Mucosa of stomach (tissue), 1 donor: Measurements from ENCODE around the gene APBB2.

Experiments
- H3K27me3 ChIP-seq: one replicate; pipeline ENCODE4 v1.7.0; 2013; ENCODE audit warnings: mild to moderate bottlenecking, low read length; ENCODE audit not compliant: control insufficient read depth, insufficient read depth
- H3K36me3 ChIP-seq: one replicate; pipeline ENCODE4 v1.7.0; 2013; ENCODE audit warnings: low read length; ENCODE audit not compliant: control insufficient read depth, insufficient read depth
- H3K4me1 ChIP-seq: one replicate; pipeline ENCODE4 v1.7.0; 2013; ENCODE audit warnings: mild to moderate bottlenecking, low read length; ENCODE audit not compliant: control insufficient read depth, insufficient read depth
- H3K4me3 ChIP-seq: one replicate; pipeline ENCODE4 v1.7.0; 2013; ENCODE audit warnings: low read length
- H3K9ac ChIP-seq: one replicate; pipeline ENCODE4 v1.7.0; 2013; ENCODE audit warnings: mild to moderate bottlenecking, low read length, moderate library complexity
- H3K9me3 ChIP-seq: one replicate; pipeline ENCODE4 v1.7.0; 2013; ENCODE audit warnings: mild to moderate bottlenecking, low read length, moderate library complexity; ENCODE audit not compliant: control insufficient read depth
- donor health status: Pancreatic carcinoma.

Gene APBB2

GRCh38 chr4:40846532-40846931 lies 367.8 kb downstream of the APBB2 start:
- Histone ChIP-seq H3K4me1 (no peaks in the 10 kb centered on the region), H3K4me3 (no peak overlapping the region), H3K9ac (no peak overlapping the region), H3K27me3 (no peaks in the 10 kb centered on the region), H3K36me3 (no peaks in the 10 kb centered on the region), H3K9me3 (no peaks in the 10 kb centered on the region)

- H3K4me3 ChIP-seq = no peak overlapping the region
- no peaks in the 10 kb centered on the region for H3K27me3 ChIP-seq
- no peaks in the 10 kb centered on the region for H3K4me1 ChIP-seq
- no peaks in the 10 kb centered on the region for H3K9me3 ChIP-seq
- no peaks in the 10 kb centered on the region for H3K36me3 ChIP-seq
- no peak overlapping the region for H3K9ac ChIP-seq
Observed at GRCh38 chr4:40845154-40845835, 369.0 kb downstream of the APBB2 start.

DNA sequence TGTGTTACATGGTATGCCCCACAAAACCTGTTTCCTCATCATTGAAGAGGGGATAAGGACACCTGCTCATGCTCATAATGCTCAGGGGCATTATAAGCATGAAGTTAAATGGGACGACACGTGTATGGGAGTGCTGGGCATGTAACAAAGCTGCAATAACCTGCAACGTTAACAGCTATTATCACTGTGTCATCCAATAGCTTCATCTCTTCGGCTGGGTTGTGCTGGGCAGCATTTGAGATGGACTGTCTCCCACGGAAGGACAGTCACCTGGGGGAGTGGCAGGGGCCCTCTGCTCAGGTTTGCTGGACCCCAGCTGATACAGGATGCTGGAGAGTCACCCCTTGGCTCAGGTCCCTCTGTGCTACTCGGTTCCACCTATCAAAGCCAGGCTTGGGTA lies 370.1 kb downstream of the APBB2 start:
- Histone ChIP-seq H3K27me3 (no peaks in the 10 kb centered on the region), H3K4me1 (no peaks in the 10 kb centered on the region), H3K9me3 (no peaks in the 10 kb centered on the region), H3K4me3 (no peak overlapping the region), H3K9ac (no peak overlapping the region), H3K36me3 (no peaks in the 10 kb centered on the region)

- no peaks in the 10 kb centered on the region for H3K4me1 ChIP-seq
- no peaks in the 10 kb centered on the region for H3K9me3 ChIP-seq
- no peaks in the 10 kb centered on the region for H3K36me3 ChIP-seq
Observed at GRCh38 chr4:40843696-40844095, 370.6 kb downstream of the APBB2 start.

GRCh38 chr4:40842725-40843423 lies 371.5 kb downstream of the APBB2 start:
- Histone ChIP-seq H3K9me3 (no peaks in the 10 kb centered on the region), H3K27me3 (no peaks in the 10 kb centered on the region), H3K4me1 (no peaks in the 10 kb centered on the region), H3K36me3 (no peaks in the 10 kb centered on the region), H3K4me3 (no peak overlapping the region), H3K9ac (no peak overlapping the region)

More at GRCh38 chr4:40843696-40844095, 370.6 kb downstream of the APBB2 start:
- Histone ChIP-seq H3K27me3 (no peaks in the 10 kb centered on the region), H3K9ac (no peak overlapping the region), H3K4me3 (no peak overlapping the region)

- H3K9ac ChIP-seq = no peak overlapping the region
- H3K9me3 ChIP-seq = no peaks in the 10 kb centered on the region
- H3K36me3 ChIP-seq = no peaks in the 10 kb centered on the region
- no peaks in the 10 kb centered on the region for H3K27me3 ChIP-seq
- no peaks in the 10 kb centered on the region for H3K4me1 ChIP-seq
- no peak overlapping the region for H3K4me3 ChIP-seq
Observed at GRCh38 chr4:40842318-40842717, 372.0 kb downstream of the APBB2 start.

- H3K9ac ChIP-seq = no peak overlapping the region
- H3K4me3 ChIP-seq = no peak overlapping the region
- H3K36me3 ChIP-seq = no peaks in the 10 kb centered on the region
- no peaks in the 10 kb centered on the region for H3K27me3 ChIP-seq
- H3K9me3 ChIP-seq = no peaks in the 10 kb centered on the region
- H3K4me1 ChIP-seq = no peaks in the 10 kb centered on the region
Observed at GRCh38 chr4:40840985-40841571, 373.3 kb downstream of the APBB2 start.

GRCh38 chr4:40840255-40840984 lies 373.9 kb downstream of the APBB2 start:
- no peak overlapping the region for H3K9ac ChIP-seq
- H3K9me3 ChIP-seq = no peaks in the 10 kb centered on the region
- no peak overlapping the region for H3K4me3 ChIP-seq
- H3K36me3 ChIP-seq = no peaks in the 10 kb centered on the region
- no peaks in the 10 kb centered on the region for H3K27me3 ChIP-seq
- H3K4me1 ChIP-seq = no peaks in the 10 kb centered on the region

DNA sequence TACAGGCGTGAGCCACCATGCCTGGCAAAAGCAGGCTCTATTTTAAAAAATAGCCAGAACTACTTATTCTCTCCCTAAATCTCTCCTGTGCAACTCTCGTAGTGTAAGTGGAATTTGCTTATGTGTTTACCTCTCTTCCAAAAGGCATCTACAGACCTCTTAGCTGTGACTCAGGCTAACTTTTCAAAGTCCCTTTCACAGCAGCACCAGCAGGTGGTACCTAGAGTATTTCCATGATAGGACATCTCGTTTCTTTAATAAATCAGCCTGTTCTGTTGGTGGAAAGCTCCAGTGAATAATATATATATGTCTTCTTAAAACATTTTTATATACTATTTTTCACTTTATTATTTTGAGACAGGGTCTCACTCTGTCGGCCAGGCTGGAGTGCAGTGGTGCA lies 375.6 kb downstream of the APBB2 start:
- H3K4me3 ChIP-seq = no peak overlapping the region
- H3K36me3 ChIP-seq = no peaks in the 10 kb centered on the region
- H3K9ac ChIP-seq = no peak overlapping the region
- no peaks in the 10 kb centered on the region for H3K27me3 ChIP-seq
- no peaks in the 10 kb centered on the region for H3K9me3 ChIP-seq
- H3K4me1 ChIP-seq = no peaks in the 10 kb centered on the region

DNA sequence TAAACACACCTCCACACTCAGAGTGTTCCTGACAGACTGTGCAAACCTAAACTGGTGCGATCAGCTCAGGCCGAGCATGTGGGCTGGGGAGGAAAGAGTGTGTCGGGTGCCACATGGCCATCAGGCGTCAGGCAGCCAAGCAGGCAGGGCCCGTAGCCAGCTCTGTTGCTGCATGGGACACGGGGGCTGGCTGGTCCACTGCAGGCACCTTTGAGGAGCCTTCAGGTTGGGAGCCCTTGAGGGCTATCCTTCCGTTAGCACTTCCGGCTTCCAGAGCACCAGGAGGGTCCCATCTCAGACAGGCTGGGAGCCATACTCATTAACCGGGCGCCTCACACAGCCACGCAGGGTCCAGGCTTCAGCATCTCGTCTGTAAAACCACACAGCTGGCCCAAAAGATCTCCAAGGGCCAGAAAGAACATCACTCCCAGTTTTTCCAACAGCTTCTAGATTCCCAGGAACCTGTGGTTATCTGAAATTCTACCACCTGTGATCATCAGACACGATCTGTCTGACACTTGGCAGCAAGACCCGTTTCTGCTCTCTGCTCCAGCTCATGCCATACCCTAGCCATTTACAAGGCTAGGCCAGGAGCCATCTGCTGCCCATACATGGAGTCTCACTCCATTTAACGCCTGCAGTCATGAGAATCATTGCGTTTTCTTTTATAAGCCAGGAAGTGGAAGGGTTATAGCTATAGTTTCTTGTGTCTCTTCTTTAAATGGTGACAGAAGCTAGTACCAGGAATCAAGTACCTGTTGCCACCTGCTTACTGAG lies 377.1 kb downstream of the APBB2 start:
- no peaks in the 10 kb centered on the region for H3K36me3 ChIP-seq
- no peaks in the 10 kb centered on the region for H3K27me3 ChIP-seq
- no peaks in the 10 kb centered on the region for H3K9me3 ChIP-seq
- H3K4me1 ChIP-seq = no peaks in the 10 kb centered on the region
- H3K4me3 ChIP-seq = no peak overlapping the region
- H3K9ac ChIP-seq = no peak overlapping the region

DNA sequence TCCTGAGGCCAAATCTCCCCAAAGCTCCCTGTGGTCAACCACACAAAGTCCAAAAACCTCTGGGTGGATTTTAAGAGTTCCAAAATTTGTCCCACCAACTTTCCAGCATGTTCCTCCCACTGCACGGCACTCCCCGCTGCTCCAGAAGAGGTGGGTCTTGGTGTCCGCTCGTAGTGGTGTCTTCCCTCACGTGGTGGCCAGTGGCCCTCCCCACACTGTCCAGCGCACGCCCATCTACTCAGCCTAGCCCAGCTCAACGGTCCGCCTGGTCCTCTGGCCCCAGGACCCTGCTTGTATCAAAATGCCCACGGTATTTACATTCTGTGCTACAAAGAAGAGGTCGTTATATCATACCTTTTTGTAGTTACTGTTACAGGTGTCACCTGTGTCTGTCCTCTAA lies 381.1 kb downstream of the APBB2 start:
- Histone ChIP-seq H3K27me3 (no peaks in the 10 kb centered on the region), H3K9me3 (no peaks in the 10 kb centered on the region), H3K4me3 (no peak overlapping the region), H3K4me1 (no peaks in the 10 kb centered on the region), H3K9ac (no peak overlapping the region), H3K36me3 (peaks cover 5% of the 10 kb centered on the region)
